GM18520 (cell line): ENCODE measurements around the gene ATP6V0D1.

Source experiments
- ATAC-seq: cut with Tn5 transposase; IDR thresholded peaks from one replicate; pipeline ENCODE4 v1.9.1; 2021; ENCODE audit not compliant: unreplicated experiment

Gene ATP6V0D1

GRCh38 chr16:67463691-67464090 is 17.3 kb downstream of the ATP6V0D1 start:
- no peak for ATAC-seq

GRCh38 chr16:67463059-67463458 is 17.9 kb downstream of the ATP6V0D1 start:
- ATAC-seq = no peak

DNA sequence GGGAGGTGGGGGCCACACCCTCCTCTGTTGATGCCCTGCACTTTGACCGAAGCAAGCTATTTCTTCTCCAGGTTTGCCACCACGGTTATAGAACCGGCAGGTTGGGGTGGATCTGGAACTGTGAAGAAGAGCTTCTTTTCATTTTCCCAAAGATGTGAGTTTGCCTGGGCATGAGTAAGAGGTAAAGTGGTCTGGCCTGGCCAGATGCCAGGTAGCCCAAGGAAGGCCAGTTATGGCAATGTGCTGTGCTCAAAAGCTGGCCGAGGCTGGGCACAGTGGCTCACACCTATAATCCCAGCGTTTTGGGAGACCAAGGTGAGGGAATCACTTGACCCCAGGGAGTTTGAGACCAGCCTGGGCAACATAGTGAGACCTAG is 18.7 kb downstream of the ATP6V0D1 start:
- no peak for ATAC-seq

- ATAC-seq = no peak
These were observed 19.2 kb downstream of the ATP6V0D1 start for GRCh38 chr16:67461600-67462278.

GRCh38 chr16:67460961-67461360 is 20.0 kb downstream of the ATP6V0D1 start:
- no peak for ATAC-seq

- ATAC-seq = no peak
These were observed 20.8 kb downstream of the ATP6V0D1 start for GRCh38 chr16:67460168-67460567.

DNA sequence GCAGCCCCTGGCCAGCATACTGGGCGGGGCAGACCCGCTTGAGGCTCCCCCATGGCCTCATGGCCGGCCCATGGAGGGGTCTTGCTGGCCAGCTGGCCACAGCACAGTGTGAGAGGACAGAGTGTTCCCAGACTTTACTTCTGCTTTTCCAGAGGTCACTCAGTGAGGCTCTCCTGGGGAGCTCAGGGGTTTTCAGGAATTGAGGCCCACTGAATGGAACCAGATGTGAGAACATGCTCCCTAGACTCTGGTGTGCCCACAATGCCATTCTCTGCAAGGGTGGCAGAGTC is 21.2 kb downstream of the ATP6V0D1 start:
- no peak for ATAC-seq

GRCh38 chr16:67459066-67459860 is 21.7 kb downstream of the ATP6V0D1 start:
- no peak for ATAC-seq

- no peak for ATAC-seq
These were observed 22.8 kb downstream of the ATP6V0D1 start for GRCh38 chr16:67458121-67458641.

DNA sequence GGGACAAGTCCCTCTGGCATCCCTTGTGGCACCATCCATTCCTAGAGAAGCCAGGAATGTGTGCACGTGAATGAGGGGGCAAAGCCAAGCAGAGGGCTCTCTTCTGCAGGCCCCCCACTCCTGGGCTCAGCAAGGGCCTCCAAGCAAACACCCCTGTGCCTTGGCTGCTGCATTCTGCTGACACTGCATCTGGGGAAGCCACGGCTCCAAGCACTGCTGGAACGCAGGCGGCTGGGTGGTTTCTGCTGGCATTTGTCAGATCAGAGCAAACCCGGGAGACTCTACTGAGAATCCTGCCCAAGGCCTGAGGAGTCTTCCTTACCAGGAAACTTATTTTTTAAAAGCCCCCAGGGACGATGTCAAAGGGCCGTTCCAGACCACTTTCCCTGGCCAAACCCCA is 23.3 kb downstream of the ATP6V0D1 start:
- ATAC-seq = no peak

GRCh38 chr16:67456391-67457081 is 24.4 kb downstream of the ATP6V0D1 start:
- ATAC-seq = no peak

GRCh38 chr16:67454852-67455251 is 26.1 kb downstream of the ATP6V0D1 start:
- ATAC-seq = no peak

DNA sequence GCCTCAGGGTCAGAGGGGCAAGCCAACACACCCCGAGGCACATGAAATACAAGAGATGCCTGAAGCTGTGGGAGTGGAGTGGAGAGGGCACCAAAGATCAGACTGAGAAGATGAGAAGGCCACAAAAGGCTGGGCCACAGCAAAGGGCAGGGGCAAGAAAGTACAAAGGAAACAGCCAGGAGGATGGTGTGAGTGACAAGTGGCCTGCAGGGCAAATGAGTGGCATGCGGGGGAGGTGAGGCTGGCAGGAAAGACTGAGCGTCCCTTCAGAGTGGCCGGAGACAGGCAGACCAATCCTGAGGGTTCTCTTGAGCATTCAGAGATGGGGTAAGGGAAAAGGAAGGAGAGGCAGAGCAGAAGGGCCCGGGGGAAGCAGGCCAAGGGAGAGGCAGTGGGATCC is 26.9 kb downstream of the ATP6V0D1 start:
- ATAC-seq = no peak

DNA sequence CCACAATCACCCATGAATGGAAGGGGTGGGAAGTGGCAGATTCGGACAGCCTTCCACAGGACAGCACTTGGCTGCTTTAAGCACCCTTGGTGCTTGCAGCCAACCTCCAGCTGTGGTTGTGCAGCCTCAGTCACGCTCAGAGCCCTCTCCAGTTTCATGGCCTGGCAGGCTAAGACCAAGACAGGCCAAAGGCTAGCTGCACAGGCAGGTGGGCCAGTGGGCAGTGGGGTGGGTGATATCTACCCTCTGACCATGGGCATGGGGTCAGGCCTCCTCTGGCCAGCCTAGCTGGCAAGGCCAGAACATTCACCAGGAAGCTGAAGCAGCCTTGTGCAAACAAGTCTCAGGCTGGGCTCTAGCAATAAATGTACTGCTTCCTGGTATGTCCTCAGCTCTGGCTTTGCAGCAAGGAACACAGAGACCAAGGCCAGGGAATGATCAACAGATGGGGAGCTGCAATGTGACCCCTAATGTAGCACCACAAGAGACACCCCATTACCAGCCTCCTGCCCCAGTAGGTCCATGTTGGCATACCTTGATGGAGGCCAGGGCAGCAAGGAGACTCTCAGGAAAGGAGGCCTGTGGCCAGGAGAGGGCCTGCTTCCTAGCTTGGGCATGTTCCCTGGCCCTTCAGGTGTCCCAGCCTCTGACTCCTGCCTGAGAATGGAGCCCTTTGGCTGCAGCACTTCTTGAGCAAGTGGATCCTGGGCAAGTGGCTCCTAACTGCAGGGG is 29.1 kb downstream of the ATP6V0D1 start:
- no peak for ATAC-seq

DNA sequence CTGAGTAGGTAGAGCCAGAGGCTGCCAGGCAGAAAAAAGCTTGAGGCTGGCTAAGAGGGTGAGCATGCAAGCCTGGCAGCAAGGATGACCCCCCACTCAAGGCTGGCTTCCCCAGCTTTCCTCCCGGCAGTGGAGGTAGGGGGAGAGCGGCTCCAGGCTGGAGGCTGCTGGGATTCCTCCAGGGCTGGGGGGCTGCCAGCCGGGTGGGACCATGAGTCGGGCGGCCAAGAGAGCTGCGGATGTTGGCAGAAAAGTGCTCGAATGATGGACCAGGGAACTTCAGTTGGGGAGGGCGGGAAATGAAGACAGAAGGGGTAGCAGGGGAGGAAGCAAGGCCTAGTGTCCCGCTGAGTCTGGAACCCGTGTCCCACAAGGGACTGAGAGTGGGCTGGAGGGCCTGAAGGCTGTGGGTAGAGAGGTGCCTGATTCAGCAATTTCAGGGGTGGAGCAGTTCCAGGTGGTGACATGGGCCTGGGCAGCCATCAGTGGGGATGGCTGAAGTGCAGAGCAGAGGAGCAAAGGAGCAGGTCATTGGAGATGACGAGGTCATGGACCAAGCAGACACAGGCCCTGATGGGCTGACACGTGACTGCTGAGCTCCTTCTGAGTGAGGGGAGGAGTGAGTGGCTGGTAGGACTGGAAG is 29.8 kb downstream of the ATP6V0D1 start:
- no peak for ATAC-seq

DNA sequence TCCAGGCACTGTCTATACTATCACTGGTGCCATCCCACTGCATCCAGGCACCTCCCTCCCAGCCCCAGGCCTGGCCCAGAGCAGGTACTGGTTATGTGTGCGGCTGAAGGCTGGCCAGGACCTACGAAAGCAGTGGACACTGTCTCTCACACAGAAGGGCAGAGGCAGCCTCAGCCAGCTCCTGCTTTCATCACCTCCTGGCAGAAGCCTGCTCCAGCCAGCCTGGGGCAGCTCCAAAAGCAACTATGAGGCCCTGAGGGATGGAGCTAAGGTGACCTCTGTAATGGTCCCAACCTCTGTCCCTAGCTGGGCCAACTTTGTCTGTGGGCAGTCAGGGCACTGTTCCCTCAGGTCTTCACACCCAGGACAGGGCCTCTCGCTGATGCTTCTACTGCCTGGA is 31.2 kb downstream of the ATP6V0D1 start:
- no peak for ATAC-seq

GRCh38 chr16:67449336-67449735 is 31.6 kb downstream of the ATP6V0D1 start:
- no peak for ATAC-seq

- no peak for ATAC-seq
These were observed 32.4 kb downstream of the ATP6V0D1 start for GRCh38 chr16:67448580-67448979.

GRCh38 chr16:67447508-67448076 is 33.4 kb downstream of the ATP6V0D1 start:
- peak; percentile 61 for ATAC-seq

- ATAC-seq = no peak
These were observed 33.9 kb downstream of the ATP6V0D1 start for GRCh38 chr16:67446968-67447507.
